Stimulated activated CD8-positive, alpha-beta memory T cell treated with anti-CD3 and anti-CD28 coated beads, Interleukin-4, amount 100 ng/mL, for 24 hours (primary cell): ENCODE measurements around the gene EDN2.

Experiments
- DNase-seq: peaks from one replicate; pipeline ENCODE4 v3.0.0-alpha.2; 2020; ENCODE audit warnings: low read depth

The EDN2 gene

GRCh38 chr1:41498391-41498790, 13.9 kb upstream of the EDN2 start:
- no peak for DNase-seq

DNA sequence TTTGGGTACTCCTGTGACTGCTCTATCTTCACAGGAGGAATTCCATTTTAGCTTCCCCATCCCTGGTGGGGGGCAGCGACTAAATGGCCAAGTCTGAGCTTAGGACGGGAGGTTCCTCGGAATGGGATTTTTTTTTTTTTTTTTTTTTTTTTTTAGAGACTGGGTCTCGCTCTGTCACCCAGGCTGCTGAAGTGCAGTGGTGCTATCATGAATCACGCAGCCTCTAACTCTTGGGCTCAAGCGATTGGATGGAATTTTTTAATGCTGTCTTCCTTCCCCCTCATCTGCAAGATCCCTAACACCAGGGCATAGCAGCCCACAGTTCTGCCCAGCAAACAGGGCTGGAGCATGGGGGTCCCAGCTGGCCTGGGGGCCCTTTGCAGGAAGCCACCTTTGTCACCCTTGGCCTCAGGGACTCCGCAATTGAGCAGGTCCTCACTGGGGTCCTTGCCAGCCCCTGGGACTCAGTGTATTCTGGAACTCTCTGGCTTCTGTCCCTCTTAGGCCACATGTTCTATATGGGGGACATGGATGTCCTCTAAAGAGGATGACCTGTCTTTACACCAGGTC, 13.1 kb upstream of the EDN2 start:
- DNase-seq: no peak

- no peak for DNase-seq
Measured at GRCh38 chr1:41497056-41497440, 12.6 kb upstream of the EDN2 start.

GRCh38 chr1:41496080-41497055, 11.9 kb upstream of the EDN2 start:
- peak; percentile 40 for DNase-seq

DNA sequence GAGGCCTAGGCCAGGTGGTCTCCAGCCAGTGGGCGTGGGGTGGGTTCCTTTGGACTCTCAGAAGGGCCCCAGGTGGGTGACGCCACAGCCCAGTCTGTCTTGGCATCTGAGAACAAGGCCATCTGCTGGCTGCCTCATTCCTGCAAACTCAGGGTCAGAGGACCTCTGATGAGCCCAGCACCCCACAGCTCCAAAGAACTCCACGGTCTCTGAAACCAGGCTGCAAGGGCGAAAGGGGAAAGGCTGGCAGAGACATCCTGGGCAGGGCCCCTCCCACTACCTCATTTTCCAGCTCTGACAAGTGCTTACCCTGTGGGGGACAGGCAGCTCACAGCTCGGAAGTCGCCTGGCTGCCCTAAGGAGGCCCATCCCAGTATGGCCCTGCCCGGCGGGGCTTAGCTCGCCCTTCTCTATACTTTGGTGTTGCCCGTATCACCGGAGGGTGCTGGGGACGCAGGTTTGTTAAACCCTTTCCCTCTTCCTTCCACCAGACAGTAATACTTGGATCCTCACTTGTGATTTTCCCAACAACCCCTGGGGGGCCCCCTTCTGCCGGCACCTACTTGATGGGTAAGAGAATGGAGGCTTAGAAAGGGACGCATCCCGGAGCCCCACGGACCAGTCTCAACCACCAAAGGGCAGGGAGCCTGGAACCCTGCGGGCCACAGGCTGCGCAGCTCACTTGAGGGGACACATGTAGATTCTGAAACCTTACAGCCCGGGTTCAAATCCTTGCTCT, 10.9 kb upstream of the EDN2 start:
- DNase-seq: no peak

DNA sequence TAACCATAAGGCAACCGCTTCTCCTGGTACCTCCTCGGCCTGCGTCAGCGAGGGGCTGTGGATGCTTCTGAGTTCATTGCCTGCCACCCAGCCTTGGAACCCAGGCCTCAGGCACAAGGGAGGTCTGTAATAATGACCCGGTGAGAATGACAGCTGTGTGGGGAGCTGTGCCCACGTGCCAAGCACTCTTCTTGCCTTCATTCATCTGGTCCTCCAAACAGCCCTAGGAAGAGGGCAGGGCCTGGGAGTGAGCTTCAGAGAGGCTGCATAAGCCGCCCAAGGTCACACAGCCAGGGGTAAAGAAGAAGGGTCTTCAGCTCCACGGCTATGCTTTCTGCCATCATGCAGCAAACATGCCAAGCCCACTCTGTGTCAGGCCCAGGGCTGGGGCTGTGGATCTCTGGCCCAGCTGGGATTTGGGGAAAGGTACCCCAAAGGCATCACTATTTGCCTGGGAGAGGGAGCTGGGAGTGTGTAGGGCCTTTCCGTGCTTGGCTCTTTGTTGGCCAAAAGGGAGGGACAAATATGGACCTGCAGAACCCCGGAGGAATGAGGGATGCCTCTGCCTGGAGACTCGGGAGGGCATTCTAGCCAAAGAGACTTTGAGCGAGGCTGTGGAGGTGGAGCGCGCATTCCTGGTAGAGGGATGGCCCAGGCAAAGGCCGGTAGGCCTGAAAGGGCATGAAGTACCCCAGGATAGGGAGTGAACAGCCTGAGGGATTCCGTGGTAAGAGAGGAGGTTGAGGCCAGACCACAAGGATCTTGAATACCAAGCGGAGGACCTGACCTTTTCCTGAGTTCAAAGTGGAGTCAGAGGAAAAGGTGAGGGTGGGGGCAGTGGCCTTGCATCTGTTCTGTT, 10.1 kb upstream of the EDN2 start:
- DNase-seq: no peak

- no peak for DNase-seq
Measured at GRCh38 chr1:41493626-41494350, 9.3 kb upstream of the EDN2 start.

DNA sequence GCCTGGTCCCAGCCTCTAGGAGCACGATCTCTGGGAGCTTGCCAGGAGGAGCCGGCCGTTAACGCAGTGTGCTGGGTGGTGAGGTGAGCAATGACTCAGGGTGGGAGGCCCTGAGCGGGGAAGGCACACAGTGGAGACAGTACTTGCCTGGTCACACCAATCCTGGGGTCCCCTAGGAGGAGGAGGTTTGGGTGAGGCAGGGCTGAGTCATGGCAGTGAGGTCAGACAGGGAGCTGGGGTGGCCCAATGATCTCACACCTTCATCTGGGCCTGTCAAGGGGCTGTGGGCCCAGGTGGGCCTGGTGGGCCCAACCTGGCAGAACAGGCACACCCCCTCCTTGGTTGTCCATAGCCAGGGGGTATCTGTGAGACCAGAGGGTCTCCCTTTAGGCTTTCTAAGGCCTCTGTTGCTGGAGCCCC, 8.6 kb upstream of the EDN2 start:
- DNase-seq: no peak

DNA sequence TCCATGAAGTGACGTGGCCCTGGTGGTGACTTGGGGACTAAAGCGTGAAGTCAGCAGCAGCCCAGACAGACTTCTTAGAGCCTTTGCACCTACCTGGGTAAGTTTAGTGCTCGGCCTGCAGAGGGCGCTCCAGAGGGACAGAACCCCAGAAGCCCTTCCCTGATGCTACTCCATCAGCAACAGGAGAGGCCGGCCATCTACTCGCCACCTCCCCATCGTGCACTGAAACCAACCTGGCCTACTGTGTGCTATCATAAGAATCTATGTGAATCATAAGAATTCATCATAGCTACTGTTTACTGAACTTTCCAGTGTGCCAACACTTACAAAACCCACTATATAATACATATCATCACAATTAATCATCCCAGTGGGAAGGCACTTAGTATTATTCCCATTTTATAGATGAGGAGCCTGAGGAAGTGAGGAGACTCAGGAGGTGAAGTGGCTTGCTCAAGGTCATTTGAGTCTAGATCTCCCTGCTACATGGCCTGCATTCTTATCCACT, 7.9 kb upstream of the EDN2 start:
- DNase-seq: peak; percentile 20

DNA sequence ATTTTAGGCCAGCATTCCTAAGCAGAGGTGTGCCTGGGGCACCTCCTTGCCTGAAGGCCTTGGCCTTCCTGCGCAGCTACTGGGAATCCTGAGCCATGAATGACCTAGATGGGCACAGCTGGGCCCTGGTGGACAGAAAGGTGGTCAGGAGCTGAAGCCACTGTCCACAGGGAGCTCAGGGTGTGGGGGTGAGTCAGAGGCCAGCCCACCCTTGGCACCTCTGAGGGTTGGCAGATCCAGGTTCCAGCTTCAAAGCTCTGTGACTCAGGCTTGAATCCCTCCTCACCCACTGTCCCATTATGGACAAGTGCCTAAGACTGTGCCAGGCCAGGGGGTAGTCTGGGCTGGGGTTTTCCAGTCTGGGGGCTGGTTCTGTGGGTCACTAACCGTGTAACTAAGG, 6.4 kb upstream of the EDN2 start:
- no peak for DNase-seq

- no peak for DNase-seq
Measured at GRCh38 chr1:41489561-41489960, 5.1 kb upstream of the EDN2 start.

GRCh38 chr1:41488040-41488951, 3.8 kb upstream of the EDN2 start:
- no peak for DNase-seq

- no peak for DNase-seq
Measured at GRCh38 chr1:41487126-41488039, 2.9 kb upstream of the EDN2 start.

DNA sequence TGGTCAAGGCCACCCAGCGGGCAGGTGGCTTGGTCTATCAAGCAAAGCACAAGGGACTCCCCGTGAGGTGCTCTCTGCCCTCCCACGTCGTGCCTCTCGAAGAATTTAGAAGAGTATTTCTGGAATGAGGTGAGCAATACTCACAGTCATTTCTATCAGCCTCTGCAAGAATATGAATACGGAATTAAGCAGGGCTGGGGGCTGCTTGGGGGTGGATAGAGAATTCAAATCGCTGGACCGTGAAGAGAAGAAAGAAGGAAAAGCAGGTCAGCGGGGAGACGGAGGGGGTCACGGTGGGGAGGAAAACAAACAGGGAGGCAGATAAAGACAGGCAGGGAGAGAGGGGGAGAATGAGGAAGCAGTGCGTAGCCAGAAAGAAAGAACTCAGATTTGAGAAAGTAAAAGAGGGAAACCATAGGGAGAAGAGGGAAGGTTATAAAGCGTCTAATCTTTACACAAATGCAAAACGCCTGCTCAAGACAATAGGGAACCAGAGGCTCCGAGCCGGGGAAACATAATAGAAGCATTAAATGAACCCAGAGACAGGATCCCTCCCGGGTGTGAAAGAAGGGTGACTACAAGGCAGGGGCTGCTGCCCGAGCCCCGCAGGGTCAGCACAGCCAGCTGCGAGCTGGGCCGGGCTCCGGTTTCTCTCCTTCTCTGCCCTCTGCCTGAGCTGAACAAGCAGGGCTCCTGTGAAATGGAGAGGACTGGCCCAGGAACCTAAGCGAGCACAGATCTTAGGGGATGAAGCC, 2.1 kb upstream of the EDN2 start:
- DNase-seq: no peak

- DNase-seq: no peak
Measured at GRCh38 chr1:41486053-41486370, 1.5 kb upstream of the EDN2 start.

GRCh38 chr1:41485605-41486004, 1.1 kb upstream of the EDN2 start:
- no peak for DNase-seq

- DNase-seq: no peak
Measured at GRCh38 chr1:41483960-41484401, 502 bp downstream of the EDN2 start.
